ENCODE measurements around the gene DSCAM.

The DSCAM gene

DNA sequence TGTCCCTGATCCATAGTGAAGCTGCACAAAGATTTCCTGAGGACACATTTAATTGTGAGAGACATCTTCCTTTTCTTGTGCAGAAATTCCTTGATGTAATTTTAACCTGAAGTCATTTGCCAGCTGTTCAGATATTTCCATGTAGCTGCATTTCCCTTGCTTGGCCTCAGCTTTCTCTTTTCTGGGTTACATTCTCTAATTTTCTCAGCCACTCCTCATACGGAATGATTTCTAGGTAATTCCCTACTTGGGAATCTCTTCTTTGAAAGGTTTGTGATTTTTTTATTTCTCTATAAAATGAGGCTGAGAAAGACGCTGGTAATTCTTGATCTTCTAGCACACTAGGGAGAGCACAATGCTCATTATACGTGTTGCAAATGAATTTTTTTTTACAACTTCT, 780.7 kb downstream of the DSCAM start:
- TF ChIP-seq, protein P1, sequence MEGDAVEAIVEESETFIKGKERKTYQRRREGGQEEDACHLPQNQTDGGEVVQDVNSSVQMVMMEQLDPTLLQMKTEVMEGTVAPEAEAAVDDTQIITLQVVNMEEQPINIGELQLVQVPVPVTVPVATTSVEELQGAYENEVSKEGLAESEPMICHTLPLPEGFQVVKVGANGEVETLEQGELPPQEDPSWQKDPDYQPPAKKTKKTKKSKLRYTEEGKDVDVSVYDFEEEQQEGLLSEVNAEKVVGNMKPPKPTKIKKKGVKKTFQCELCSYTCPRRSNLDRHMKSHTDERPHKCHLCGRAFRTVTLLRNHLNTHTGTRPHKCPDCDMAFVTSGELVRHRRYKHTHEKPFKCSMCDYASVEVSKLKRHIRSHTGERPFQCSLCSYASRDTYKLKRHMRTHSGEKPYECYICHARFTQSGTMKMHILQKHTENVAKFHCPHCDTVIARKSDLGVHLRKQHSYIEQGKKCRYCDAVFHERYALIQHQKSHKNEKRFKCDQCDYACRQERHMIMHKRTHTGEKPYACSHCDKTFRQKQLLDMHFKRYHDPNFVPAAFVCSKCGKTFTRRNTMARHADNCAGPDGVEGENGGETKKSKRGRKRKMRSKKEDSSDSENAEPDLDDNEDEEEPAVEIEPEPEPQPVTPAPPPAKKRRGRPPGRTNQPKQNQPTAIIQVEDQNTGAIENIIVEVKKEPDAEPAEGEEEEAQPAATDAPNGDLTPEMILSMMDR (conservative IDR thresholded peaks at IDR 0.05; ENCODE audit: low read length): no peak
- DNase-seq (ENCODE audit: low read depth): no peak
- no peak overlapping the region for H3K4me3 ChIP-seq (ENCODE audit: low read length)

DNA sequence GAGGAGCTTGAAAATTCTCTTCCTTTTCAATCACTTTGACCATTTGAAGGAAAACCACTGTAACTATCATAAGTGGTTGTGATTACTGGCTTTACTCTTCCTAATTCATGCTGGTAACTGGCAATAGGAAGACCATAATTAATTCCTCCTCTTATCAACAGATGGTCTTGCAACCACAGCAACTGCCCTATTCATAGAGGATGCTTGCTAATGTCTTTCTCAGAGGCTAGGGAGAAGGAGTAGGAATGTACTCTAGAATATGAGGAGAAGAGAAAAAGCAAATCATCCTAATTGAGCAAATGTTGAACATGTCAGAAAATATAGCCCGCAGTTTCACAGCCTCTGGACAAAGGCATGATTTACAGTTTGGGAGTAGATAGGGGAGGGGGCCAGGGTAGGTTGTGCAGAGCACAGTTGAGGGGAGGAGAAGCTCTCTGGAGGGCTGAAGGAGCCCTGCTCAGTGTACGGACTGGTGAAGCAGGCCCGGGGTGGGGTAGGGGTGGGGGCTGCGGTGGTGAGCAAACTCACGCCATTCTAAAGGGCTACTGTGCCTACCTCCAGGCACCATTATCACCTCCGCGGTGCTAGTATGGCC, 786.8 kb downstream of the DSCAM start:
- H3K4me3 ChIP-seq (ENCODE audit: low read length): no peak overlapping the region
- TF ChIP-seq, protein P1 (conservative IDR thresholded peaks at IDR 0.05; ENCODE audit: low read length): no peak
- DNase-seq (ENCODE audit: low read depth): no peak

DNA sequence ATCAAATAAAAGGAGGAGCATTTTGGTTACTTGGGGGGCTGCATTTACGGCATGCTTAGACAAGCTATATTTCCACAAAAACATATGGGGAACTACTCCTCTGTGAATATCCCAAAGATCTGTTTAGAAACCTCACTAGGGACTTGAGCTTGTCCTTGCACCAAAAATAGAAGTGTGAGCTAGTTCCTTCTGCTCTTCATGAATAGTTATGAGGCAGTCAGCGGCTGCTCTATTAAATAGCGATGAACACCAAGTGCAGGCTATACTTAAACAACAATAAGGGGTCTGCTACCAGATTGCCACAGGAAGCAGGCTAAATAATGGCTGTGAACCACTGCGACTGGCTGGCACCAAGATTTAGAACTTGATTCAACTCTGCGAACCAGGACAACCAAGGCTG, 789.6 kb downstream of the DSCAM start:
- no peak for DNase-seq (ENCODE audit: low read depth)
- TF ChIP-seq, protein P1 (conservative IDR thresholded peaks at IDR 0.05; ENCODE audit: low read length): no peak

DNA sequence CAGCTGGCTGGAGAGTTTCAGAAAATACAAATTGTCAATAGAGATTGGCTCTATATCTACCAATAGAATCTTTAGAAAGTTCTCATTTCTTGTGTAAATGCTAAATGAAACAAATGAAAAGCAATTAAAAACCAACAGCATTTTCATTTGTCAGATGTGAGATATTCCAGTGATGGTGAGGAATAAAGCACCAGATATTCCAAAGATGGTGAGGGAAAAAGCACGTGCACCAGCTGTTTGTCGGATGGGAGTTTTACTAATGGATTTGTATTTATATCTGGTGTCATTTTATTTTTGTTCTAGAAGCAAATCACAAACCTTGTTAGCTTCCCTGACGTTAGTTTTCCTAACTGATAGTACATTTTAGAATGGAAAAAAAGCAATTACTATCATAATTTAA, 790.9 kb downstream of the DSCAM start:
- no peak overlapping the region for H3K4me3 ChIP-seq (ENCODE audit: low read length)
- TF ChIP-seq, protein P1 (conservative IDR thresholded peaks at IDR 0.05; ENCODE audit: low read length): no peak
- DNase-seq (ENCODE audit: low read depth): no peak

More for the DNA sequence above, 789.6 kb downstream of the DSCAM start:
- no peak overlapping the region for H3K4me3 ChIP-seq (ENCODE audit: low read length)

- TF ChIP-seq, protein P1 (conservative IDR thresholded peaks at IDR 0.05; ENCODE audit: low read length): no peak
- DNase-seq (ENCODE audit: low read depth): no peak
- no peak overlapping the region for H3K4me3 ChIP-seq (ENCODE audit: low read length)
Observed at GRCh38 chr21:40054403-40054802, 792.6 kb downstream of the DSCAM start.

DNA sequence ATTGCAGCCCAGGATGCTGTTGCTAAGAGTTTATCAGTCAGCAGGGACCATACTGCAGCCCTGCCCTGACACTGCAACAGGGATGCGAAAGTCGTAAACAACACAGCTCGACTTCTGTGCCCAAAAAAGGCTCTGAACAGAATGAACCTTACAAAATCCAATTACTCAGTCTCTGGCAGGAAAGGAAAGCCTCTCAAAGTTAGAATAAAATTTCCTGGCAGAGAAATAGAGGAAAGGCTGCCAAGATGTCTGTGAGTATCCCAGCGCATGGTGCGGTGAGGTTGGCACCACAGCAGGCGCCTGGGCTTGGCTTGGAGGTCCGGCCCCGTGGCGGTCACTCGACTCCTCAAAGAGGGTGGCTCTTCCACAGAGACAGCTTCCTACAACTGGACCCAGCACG, 794.0 kb downstream of the DSCAM start:
- TF ChIP-seq, protein P1 (conservative IDR thresholded peaks at IDR 0.05; ENCODE audit: low read length): no peak
- peak; percentile 59 for DNase-seq (ENCODE audit: low read depth)
- no peak overlapping the region for H3K4me3 ChIP-seq (ENCODE audit: low read length)

DNA sequence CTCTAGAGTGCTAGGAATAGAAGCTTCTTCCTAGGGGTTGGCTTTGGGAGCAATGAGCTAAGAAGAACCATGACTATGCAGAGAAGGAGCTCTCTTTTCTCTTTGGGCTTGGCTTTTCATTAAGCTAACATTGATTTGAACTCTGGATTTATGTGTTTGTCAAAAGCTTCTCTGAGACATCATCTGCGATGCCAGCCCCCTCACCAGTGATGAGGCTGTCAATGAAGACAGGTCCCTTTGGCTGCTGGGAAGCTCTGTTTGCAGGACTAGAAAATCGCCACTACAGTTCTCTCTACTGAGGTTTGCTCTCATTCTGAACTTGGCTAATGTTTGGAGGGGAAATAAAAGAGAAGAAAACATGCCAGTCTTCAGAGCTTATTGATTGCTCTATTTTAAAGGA, 794.7 kb downstream of the DSCAM start:
- H3K4me3 ChIP-seq (ENCODE audit: low read length): no peak overlapping the region
- no peak for DNase-seq (ENCODE audit: low read depth)
- TF ChIP-seq, protein P1 (conservative IDR thresholded peaks at IDR 0.05; ENCODE audit: low read length): no peak

Measured in AG10803 (cell line).